SH-SY5Y (cell line): ENCODE results near the gene TNFRSF8.

Source experiments
- GATA2 ChIP-seq: IDR thresholded peaks from 2 replicates; pipeline ENCODE4 v1.6.1; 2011; ENCODE audit warnings: mild to moderate bottlenecking, low read depth, low read length
- GATA3 ChIP-seq: IDR thresholded peaks from 2 replicates; pipeline ENCODE4 v1.6.1; 2011; ENCODE audit warnings: low read depth, mild to moderate bottlenecking, low read length, moderate library complexity

DNA sequence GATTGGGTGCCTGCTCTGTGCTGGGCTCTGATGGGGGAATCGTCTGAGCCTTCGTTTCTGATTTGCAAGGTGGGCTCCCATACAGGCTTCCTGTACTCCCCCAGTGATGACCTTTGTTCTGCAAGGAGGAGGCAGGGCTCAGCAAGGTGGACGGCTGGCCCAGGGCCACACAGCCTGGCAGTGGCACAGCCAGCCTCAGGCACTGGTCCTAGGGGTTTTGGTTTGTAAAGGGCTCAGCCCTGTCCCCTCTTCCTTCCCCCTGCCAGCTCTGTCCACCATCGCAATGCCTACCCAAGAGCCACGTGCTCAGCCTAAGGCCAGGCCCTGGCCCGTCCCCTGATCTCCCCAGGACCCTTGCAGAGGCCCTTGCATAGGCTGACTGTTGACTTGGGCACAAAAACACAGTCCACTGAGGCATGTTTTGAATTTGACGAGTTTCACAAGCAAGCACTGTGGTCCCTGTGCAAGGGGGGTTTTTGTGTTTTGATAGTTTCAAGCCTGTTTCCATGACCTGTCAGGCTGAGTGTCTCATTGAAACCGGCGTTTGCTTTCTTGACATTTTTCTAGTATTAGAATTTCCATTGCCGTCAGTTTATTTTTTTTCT, 64.2 kb downstream of the TNFRSF8 start:
- TF ChIP-seq GATA3, result no peak
- no peak for TF ChIP-seq GATA2
